Uterus (tissue), 4 donors: ENCODE data around the gene LCTL. TPM values are rescaled to one million over a fixed set of nuclear protein-coding genes. Genes with fewer than 3 reads are reported as not detected.

Source experiments
- DNase-seq, 2 donors: peaks; one replicate each; pipeline ENCODE4 v3.0.0-alpha.2; 2019 to 2020
- H3K27ac ChIP-seq, 2 donors: fragments of 200-600 bp; sonication (generic); 1 replicate in 1 of 2; 2 replicates in 1 of 2; pipeline ENCODE4 v1.5.1; 2016 to 2018
- H3K27me3 ChIP-seq, 2 donors: fragments of 200-600 bp; sonication (generic); one replicate each; pipeline ENCODE4 v1.5.1; 2018 to 2019; ENCODE audit warnings: control low read depth in 1 of 2
- H3K36me3 ChIP-seq, 2 donors: fragments of 200-600 bp; sonication (generic); one replicate each; pipeline ENCODE4 v1.5.1; 2019; ENCODE audit warnings: control low read depth in 1 of 2
- H3K4me1 ChIP-seq, 2 donors: fragments of 200-600 bp; sonication (generic); one replicate each; pipeline ENCODE4 v1.5.1; 2018 to 2019; ENCODE audit warnings: control low read depth in 1 of 2
- H3K4me3 ChIP-seq, 2 donors: fragments of 200-600 bp; sonication (generic); 1 replicate in 1 of 2; 2 replicates in 1 of 2; pipeline ENCODE4 v1.5.1; 2018 to 2019; ENCODE audit warnings: mild to moderate bottlenecking in 1 of 2
- H3K9me3 ChIP-seq, 2 donors: fragments of 200-600 bp; sonication (generic); one replicate each; pipeline ENCODE4 v1.5.1; 2019; ENCODE audit warnings: control low read depth in 1 of 2
- CTCF ChIP-seq, 4 experiments: fragments of 200-600 bp in 2 of 4; fragments of 450-650 bp in 2 of 4; sonication (generic) in 2 of 4; IDR thresholded peaks; one replicate each; pipeline ENCODE4 v1.5.1; 2016 to 2019; ENCODE audit warnings: antibody characterized with exemption in 4 of 4, mild to moderate bottlenecking in 2 of 4, moderate library complexity in 1 of 4
- POLR2A ChIP-seq, 2 donors: fragments of 450-650 bp; IDR thresholded peaks; one replicate each; pipeline ENCODE4 v1.6.1; 2016; ENCODE audit warnings: antibody characterized with exemption in 2 of 2, mild to moderate bottlenecking in 1 of 2, moderate library complexity in 1 of 2
- intact Hi-C: fragments of 100-400 bp; cut with DNase I; formaldehyde crosslinking; loops from one replicate; pipeline ENCODE4 v1.15.1; 2023; ENCODE audit warnings: low total_unique reads
- total RNA-seq, 4 donors: library from RNA; depleted of rRNA in 3 of 4; stranded (reverse); fragments of >200 nt in 3 of 4; gene quantifications; one replicate each; pipeline versions ENCODE4 v1.1.0 to v1.2.4, GENCODE V29; 2014 to 2023
- donor health status: DM: yes; HTN: yes; CAD: no.

LCTL gene
- total RNA-seq, 4 donors from 2014 or later: not detected

GRCh38 chr15:66587749-66588148, 22.0 kb upstream of the LCTL start:
- Histone ChIP-seq H3K27me3 (no peaks in the 10 kb centered on the region), H3K4me1 (no peaks in the 10 kb centered on the region), H3K9me3 (no peaks in the 10 kb centered on the region), H3K36me3 (no peaks in the 10 kb centered on the region), H3K27ac (no peak overlapping the region), H3K4me3 (no peak overlapping the region)
- no peak for TF ChIP-seq CTCF (IDR thresholded peaks at IDR 0.05)
- no peak for TF ChIP-seq POLR2A (IDR thresholded peaks at IDR 0.05)
- intact Hi-C loops: no loop called here
- no peak for DNase-seq

- Histone ChIP-seq H3K27me3 (no peaks in the 10 kb centered on the region), H3K27ac (no peak overlapping the region), H3K4me3 (no peak overlapping the region), H3K9me3 (no peaks in the 10 kb centered on the region), H3K36me3 (no peaks in the 10 kb centered on the region), H3K4me1 (no peaks in the 10 kb centered on the region)
- TF ChIP-seq CTCF (IDR thresholded peaks at IDR 0.05) (no peak), POLR2A (IDR thresholded peaks at IDR 0.05) (no peak)
- no peak for DNase-seq
- intact Hi-C loops: no loop called here
These were observed 21.2 kb upstream of the LCTL start for GRCh38 chr15:66587020-66587419.

- no peak for TF ChIP-seq POLR2A (IDR thresholded peaks at IDR 0.05)
- TF ChIP-seq CTCF (IDR thresholded peaks at IDR 0.05): no peak
- no peaks in the 10 kb centered on the region for H3K36me3 ChIP-seq
- intact Hi-C loops: no loop called here
- no peak overlapping the region for H3K4me3 ChIP-seq
- no peaks in the 10 kb centered on the region for H3K9me3 ChIP-seq
- H3K4me1 ChIP-seq: no peaks in the 10 kb centered on the region
- DNase-seq: no peak
- no peak overlapping the region for H3K27ac ChIP-seq
- no peaks in the 10 kb centered on the region for H3K27me3 ChIP-seq
These were observed 20.6 kb upstream of the LCTL start for GRCh38 chr15:66586155-66586976.

- no peak for DNase-seq
- no peak overlapping the region for H3K4me3 ChIP-seq
- H3K27ac ChIP-seq: no peak overlapping the region
- no peak for TF ChIP-seq CTCF (IDR thresholded peaks at IDR 0.05)
- TF ChIP-seq POLR2A (IDR thresholded peaks at IDR 0.05): no peak
- H3K4me1 ChIP-seq: no peaks in the 10 kb centered on the region
- intact Hi-C loops: no loop called here
- no peaks in the 10 kb centered on the region for H3K36me3 ChIP-seq
- no peaks in the 10 kb centered on the region for H3K27me3 ChIP-seq
- H3K9me3 ChIP-seq: no peaks in the 10 kb centered on the region
These were observed 16.3 kb upstream of the LCTL start for GRCh38 chr15:66581972-66582537.

- intact Hi-C loops: no loop called here
- no peaks in the 10 kb centered on the region for H3K36me3 ChIP-seq
These were observed 14.8 kb upstream of the LCTL start for GRCh38 chr15:66580643-66581042.

More at GRCh38 chr15:66580643-66581042, 14.8 kb upstream of the LCTL start:
- no peaks in the 10 kb centered on the region for H3K27me3 ChIP-seq
- TF ChIP-seq POLR2A (IDR thresholded peaks at IDR 0.05) (no peak), CTCF (IDR thresholded peaks at IDR 0.05) (no peak)
- no peak for DNase-seq
- H3K27ac ChIP-seq: no peak overlapping the region
- H3K9me3 ChIP-seq: no peaks in the 10 kb centered on the region
- no peaks in the 10 kb centered on the region for H3K4me1 ChIP-seq
- H3K4me3 ChIP-seq: no peak overlapping the region
